NK-92 (cell line): ENCODE data around the gene MYO7B.

Source experiments
- DNase-seq: peaks from one replicate; lab custom pipeline; 2025; ENCODE audit not compliant: unreplicated experiment; lab: John Stamatoyannopoulos, UW

MYO7B gene

GRCh38 chr2:127535422-127535901 lies at the start of gene MYO7B:
TSS of gene MYO7B (plus strand) at chr2:127535683. CDS start at chr2:127559723, 24,040 bp downstream.
- DNase-seq = no peak

GRCh38 chr2:127485694-127486071 lies 49.8 kb upstream of the MYO7B start:
- no peak for DNase-seq

GRCh38 chr2:127486247-127487058 lies 49.0 kb upstream of the MYO7B start:
- no peak for DNase-seq

- DNase-seq = no peak
Measured at GRCh38 chr2:127490283-127490682, 45.2 kb upstream of the MYO7B start.

GRCh38 chr2:127498386-127498785 lies 37.1 kb upstream of the MYO7B start:
- no peak for DNase-seq

GRCh38 chr2:127503491-127503890 lies 32.0 kb upstream of the MYO7B start:
- no peak for DNase-seq

- no peak for DNase-seq
Measured at GRCh38 chr2:127504552-127505430, 30.7 kb upstream of the MYO7B start.

GRCh38 chr2:127506510-127506909 lies 29.0 kb upstream of the MYO7B start:
- DNase-seq = no peak

GRCh38 chr2:127508023-127508630 lies 27.4 kb upstream of the MYO7B start:
- no peak for DNase-seq

GRCh38 chr2:127508631-127509034 lies 26.9 kb upstream of the MYO7B start:
- no peak for DNase-seq

- DNase-seq = no peak
Measured at GRCh38 chr2:127510073-127510472, 25.4 kb upstream of the MYO7B start.

GRCh38 chr2:127511090-127511695 lies 24.3 kb upstream of the MYO7B start:
- no peak for DNase-seq

GRCh38 chr2:127511917-127512316 lies 23.6 kb upstream of the MYO7B start:
- DNase-seq = no peak

- no peak for DNase-seq
Measured at GRCh38 chr2:127512362-127512761, 23.1 kb upstream of the MYO7B start.

GRCh38 chr2:127514076-127514475 lies 21.4 kb upstream of the MYO7B start:
- DNase-seq = no peak

- no peak for DNase-seq
Measured at GRCh38 chr2:127514485-127514884, 21.0 kb upstream of the MYO7B start.

GRCh38 chr2:127515383-127515915 lies 20.0 kb upstream of the MYO7B start:
- DNase-seq = no peak

- DNase-seq = no peak
Measured at GRCh38 chr2:127516041-127516762, 19.3 kb upstream of the MYO7B start.

GRCh38 chr2:127517465-127517864 lies 18.0 kb upstream of the MYO7B start:
- no peak for DNase-seq

- no peak for DNase-seq
Measured at GRCh38 chr2:127520424-127520823, 15.1 kb upstream of the MYO7B start.
